ENCODE results near the gene SCML1.

DNA sequence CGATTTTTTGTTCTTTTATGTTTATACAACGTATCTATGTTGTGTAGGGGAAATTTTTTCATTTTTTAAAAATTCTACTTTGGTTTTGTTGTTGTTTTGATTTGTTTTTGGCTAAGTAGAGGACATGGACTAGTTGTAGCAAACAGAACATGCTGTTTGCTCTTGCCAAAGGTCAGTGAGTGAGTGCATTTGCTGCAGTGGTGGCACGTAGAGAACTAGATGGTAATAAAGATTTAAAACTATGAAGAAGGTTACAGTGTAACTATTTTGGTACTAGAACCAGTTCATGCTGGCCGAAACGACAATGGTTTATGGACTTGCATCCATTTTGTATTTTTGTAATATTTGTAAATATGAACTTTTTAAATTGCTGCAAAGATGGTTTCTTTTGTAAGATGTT, 1.9 kb upstream of the SCML1 start:
- TF ChIP-seq, protein P1, sequence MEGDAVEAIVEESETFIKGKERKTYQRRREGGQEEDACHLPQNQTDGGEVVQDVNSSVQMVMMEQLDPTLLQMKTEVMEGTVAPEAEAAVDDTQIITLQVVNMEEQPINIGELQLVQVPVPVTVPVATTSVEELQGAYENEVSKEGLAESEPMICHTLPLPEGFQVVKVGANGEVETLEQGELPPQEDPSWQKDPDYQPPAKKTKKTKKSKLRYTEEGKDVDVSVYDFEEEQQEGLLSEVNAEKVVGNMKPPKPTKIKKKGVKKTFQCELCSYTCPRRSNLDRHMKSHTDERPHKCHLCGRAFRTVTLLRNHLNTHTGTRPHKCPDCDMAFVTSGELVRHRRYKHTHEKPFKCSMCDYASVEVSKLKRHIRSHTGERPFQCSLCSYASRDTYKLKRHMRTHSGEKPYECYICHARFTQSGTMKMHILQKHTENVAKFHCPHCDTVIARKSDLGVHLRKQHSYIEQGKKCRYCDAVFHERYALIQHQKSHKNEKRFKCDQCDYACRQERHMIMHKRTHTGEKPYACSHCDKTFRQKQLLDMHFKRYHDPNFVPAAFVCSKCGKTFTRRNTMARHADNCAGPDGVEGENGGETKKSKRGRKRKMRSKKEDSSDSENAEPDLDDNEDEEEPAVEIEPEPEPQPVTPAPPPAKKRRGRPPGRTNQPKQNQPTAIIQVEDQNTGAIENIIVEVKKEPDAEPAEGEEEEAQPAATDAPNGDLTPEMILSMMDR (IDR thresholded peaks at IDR 0.05) = no peak
- TF ChIP-seq POLR2AphosphoS5 (IDR thresholded peaks at IDR 0.05) (peak; percentile 23), POLR2A (IDR thresholded peaks at IDR 0.05) (no peak)
